GM19372 (cell line): Measurements from ENCODE around the gene LRBA.
A peak's percentile ranks its signal among the peaks of the same experiment; 100 is the strongest.
"Not testable (repeated sequence)": the region's sequence is repeated elsewhere in the genome, so short reads cannot be mapped to it uniquely, and the experiment has no call there.

ENCODE experiments used
- ATAC-seq: cut with Tn5 transposase; IDR thresholded peaks from one replicate; pipeline ENCODE4 v1.9.1; 2021; ENCODE audit warnings: mild to moderate bottlenecking, low read depth, moderate library complexity; ENCODE audit not compliant: unreplicated experiment

Gene LRBA

DNA sequence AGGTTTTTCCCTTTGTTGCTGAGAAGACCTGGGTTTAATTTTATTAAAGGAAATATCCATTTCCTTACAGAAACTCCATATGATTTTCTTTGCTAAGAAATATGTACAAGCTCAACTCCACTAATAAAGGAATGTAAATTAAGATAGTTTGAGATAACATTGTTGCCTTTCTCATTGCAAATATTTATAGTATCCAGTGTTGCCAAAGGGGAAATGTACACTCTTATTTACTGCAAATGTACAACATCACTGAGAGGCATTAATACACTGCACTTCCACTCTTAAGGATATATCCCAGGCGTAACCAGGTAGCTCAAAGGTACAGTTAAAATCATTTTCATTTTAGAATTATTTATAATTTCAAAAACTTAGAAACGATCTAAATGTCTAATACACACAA is 7.5 kb upstream of the LRBA start:
- no peak for ATAC-seq

DNA sequence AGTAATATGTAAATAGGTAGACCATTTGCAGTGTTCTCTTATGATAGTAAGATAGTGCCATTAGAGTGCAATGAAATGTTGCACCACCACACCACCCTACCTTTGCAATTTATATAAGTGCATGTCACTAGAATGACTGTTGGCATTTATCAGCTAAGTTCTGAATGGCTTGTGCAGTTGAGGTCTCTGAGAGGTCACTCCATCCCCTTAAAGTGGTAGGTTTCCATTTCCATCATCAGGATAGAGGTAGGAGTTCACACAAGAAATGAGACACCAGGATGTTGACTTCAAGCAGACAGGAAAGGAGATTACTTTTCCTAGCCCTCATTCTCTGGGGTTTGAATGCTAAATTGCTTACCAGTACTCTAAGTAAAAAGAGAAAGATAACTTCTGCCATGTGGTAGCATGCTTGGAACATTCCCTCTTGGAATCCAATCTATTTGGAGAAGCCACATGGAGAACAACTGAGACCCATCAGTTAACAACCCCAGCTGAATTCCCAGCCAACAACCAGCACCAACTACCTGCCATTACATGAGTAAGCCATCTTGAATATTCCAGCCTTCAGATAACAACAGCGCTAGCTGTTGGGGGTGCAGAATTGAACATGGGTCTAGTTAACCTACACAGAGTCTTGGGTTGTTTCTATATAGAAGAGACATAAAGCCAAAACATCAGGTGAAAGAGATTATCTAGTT is 6.7 kb upstream of the LRBA start:
- ATAC-seq: no peak

DNA sequence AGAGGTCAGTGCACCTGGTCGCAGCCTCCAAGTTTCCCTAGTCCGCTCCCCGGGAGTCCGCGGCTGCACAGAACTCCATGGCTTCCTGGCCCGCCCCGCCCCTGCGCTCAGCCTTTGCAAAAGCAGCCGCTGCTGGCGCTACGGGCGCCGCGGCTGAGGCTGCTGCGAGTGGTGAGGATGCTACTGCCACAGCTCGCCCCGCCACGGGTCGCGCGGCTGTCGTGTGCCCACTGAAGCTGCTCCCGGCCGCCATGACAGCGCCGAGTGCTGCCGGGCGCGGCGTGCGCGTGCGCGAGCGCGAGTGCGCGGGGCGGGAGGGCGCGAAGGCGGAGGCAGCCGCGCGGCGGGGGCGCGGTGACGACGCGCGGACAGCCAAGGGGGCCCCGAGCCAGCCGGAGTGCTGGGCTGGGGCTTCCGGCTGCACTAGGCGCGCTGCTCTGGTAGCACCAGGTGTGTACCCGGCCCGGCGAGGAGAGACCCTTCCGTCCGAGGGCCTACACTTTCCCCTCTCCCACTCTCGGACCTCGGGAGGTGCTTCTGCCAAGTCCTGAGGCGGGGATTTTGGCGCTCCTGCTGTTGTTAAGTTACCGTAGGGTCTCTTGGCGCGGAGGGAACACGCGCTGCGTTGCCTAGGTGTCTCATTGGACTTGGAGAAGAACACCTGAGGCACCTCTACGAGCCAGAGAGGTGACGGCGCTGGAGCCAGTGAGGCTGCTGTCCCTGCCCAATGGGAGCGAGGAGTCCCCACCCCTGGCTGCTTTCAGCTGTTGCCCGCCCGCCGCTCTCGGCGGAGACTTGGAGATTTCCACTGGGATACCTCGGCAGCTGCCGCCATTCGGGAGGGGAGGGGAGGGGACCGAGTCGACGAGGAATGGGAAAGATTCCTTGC is 619 bp upstream of the LRBA start:
- ATAC-seq: peak; percentile 67

DNA sequence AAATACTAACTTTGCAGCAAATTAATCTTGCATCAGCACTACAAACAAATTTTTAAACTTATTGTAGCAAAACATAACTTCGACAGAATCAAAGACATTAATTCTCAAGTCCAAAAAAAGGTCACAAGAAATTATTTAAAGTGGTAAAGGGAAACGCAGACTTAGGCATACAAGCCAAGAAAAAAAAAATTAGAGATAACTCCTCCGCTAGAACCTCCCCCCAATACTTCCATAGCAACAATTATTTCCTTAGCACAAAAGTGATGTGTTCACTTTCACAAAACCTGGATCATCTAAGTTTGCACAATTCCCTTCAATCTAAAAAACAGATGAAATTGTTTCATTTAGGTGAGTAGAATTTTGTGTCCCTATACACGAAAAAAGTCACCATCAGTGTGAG is 1.1 kb downstream of the LRBA start:
- no peak for ATAC-seq

DNA sequence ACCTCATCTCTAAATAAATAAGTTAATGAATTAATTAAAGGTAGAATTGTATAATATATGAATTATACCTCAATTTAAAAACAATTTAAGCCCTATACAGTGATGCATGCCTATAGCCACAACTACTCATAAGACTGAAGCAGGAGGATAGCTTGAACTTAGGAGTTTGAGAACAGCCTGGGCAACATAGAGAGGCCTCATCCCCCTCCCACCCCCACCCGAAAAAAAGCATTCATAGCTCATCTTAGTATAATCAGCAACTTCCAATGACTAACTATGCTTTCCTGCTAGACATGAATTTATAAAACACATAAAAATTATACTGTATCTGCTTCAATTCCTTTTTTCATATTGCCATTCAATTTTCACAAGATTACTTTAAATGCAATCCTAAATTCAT is 1.6 kb downstream of the LRBA start:
- no peak for ATAC-seq

DNA sequence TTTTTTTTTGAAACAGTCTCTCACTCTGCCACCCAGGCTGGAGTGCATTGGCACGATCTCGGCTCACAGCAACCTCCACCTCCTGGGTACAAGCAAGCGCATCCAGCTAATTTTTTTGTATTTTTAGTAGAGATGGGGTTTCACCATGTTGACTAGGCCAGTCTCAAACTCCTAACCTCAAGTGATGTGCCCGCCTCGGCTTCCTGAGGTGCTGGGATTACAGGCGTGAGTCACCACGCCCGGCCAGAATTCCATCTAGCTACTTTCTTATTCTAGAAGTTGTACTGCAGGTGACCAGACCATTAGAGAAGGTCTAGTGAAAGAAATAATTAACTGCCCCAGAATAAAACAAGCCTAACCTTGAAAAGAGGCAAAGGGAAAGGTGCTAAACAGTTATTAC is 2.3 kb downstream of the LRBA start:
- no peak for ATAC-seq

DNA sequence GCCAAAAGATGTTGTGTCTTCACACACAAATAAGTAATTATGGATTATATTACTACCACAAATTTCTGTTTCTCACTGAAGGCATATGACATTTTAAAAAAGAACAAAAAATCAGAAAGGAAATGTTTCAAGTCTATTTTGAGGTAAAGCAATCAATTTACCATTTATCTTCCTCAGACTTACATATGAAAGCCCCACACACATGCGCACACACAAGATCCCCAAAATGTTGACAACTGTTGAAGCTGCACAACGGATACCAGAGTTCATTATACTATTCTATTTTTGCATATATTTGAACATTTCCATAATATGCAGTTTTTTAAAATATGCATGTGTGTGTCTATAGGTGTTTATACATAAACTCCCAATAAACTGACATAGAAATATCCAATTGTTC is 2.7 kb downstream of the LRBA start:
- no peak for ATAC-seq

DNA sequence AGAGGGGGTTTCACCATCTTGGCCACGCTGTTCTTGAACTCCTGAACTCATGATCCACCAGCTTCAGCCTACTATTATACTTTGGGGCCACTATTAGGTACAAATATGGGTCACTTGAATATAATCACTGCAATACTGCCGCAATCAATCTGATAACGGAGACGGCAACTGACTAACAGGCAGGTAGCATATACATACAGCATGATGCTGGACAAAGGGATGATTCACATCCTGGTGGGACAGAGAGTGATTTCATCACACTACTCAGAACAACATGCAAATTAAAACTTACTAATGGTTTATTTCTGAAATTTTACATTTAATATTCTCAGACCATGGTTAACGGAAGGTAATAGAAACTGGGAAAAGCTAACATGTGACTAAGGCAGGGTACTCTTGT is 10.9 kb downstream of the LRBA start:
- no peak for ATAC-seq

DNA sequence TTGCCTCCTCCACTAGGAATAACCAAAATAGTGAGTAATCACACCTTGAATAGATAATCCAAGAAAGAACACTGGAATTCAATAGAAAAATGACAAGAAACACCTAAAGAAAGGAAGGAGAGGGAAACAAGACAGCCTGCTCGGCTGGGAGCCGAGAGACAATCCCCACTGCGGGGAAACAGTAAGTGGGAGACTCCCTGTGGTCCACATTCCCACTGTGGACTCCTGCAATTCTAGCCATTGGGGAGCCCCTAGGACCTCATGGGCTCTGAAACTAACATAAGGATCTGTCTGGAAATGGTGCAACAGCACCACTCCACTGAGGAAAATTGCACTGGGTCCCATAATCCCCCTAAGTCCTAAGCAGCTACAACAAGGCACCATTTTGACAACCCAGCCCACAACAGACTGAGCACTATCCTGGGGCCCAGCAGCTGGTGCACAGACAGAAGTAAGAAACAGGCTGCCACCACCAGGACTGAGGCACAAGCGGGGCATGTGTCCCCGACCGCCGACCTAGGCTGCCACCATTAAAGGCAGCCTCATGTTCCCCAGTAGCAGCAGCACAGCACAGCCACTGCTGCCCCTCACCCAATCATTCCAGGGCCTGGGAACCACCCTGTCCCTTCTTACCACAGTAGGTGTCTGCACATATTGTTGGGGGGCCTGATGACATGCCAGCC is 14.2 kb downstream of the LRBA start:
- no peak for ATAC-seq

DNA sequence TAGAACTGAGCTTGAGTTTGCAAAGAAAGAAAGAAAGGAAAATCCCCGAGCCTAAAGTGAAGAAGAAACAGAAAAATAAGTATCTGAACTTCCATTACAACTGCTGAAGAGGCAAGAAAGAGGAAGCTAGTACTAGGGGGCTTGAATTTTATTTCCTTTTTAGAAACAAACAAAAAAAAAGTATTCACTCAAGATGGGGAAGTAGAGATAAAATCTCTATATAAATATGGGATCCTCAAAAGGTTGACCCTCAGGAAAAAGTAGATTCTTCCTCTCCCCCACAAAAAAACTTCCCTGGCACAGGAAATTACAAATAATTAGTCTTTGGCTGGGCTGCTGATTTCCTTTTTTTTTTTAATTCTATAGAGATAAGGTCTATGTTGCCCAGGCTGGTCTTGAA is 16.0 kb downstream of the LRBA start:
- no peak for ATAC-seq

DNA sequence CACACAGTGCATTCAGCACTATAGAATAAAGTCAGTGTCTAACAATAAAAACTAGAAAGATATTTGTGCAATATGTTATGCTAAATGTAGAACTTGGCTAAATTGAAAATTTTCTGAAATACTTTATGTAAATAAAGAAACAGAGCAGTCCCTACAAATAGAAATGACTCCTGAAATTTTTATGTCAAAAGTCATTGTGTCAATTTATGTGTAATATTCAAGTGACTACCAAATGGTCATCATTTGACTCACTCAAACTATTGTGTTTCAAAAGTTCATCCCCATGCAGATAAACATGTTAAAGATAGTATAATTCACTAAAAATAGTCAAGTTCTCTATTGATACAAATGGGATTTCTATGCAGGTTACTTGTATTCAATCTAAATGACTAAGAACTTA is 17.9 kb downstream of the LRBA start:
- no peak for ATAC-seq

DNA sequence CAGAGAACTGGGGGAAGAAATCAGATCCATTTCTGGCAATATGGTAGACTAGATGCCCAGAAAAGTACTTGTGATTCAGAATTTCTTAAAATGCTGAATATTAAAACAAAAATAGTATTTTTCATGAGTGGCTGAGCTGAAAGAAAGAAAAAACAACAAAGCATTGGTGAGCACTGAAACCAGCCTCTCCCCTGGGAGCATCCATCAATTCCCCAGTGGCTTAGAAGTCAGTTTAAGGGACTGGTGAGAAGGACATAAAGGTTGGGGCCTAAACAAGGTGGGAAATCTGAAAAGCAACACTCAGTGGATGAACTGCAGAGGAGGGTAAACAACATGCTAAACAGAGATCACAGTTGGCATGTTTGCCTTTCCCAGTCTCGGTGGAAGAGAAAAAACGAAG is 20.4 kb downstream of the LRBA start:
- ATAC-seq: no peak

DNA sequence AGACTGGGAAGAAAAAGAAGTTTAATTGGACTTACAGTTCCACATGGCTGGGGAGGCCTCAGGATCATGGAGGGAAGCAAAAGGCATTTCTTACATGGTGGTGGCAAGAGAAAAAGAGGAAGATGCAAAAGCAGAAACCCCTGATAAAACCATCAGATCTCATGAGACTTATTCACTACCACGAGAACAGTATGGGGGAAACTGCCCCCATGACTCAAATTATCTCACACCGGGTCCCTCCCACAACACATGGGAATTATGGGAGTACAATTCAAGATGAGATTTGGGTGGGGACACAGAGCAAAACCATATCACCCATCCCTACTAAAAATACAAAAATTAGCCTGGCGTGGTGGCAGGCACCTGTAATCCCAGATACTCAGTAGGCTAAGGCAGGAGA is 21.5 kb downstream of the LRBA start:
- not testable (repeated sequence) for ATAC-seq

DNA sequence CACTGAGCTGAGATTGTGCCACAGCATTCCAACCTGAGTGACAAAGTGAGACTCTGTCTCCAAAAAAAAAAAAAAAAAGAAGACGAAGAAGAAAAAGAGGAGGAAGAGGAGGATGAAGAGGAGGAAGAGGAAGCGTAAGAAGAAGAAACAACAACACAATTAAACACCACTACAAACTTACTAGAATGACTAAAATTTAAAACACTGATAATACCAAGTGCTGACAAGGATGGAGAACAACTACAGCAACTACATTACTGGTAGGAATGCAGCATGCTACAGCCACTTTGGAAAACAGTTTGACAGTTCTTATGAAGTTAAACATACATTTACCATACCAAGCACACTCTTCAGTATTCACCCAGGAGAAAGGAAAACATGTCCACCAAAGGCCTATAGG is 24.1 kb downstream of the LRBA start:
- no peak for ATAC-seq

DNA sequence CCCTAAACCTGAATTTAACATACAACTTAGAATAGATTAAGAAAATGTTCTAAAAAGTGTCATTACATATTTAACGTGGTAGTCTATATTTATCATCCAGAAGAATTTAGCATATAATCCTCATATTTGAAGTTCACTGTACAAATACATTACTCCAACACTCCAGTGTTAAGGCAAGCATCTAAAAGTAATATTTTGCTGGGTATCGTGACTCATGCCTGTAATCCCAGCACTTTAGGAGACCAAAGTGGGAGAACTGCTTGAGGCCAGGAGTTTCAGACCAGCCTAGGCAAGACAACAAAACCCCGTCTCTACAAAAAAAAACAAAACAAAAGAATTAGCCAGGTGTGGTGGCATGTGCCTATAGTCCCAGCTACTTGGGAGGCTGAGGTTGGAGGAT is 24.8 kb downstream of the LRBA start:
- no peak for ATAC-seq

DNA sequence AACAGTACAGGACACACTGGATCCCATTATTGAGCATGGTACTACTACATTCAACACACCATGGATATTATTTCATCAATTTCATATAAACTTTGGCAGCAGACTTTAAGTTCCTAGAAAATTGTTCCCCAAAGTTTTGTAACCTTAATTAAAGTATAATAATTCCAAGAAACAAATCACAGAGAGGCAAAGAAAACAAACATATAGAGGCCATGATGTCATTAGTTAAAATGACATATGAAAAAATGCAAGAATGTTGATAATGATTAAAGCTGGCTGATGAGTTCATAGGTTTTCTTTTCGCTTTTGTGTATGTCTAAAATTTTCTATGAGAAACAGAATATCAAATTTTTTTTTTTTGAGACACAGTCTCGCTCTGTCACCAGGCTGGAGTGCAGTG is 26.8 kb downstream of the LRBA start:
- ATAC-seq: no peak

DNA sequence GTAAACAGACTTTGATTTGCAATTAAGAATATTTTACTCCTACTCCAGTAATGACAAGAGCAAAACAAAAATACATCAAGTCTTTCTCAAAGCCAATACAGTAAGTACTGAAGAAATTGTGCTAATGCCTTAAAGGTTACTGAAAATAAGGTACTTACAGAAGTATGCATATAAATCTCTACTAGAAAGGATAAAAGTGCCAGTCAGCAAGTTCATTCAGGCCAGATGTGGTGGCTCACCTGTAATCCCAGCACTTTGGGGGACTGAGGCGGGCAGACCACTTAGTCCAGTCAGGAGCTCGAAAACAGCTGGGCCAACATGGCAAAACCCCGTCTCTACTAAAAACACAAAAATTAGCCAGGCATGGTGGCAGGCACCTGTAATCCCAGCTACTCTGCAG is 27.9 kb downstream of the LRBA start:
- no peak for ATAC-seq

DNA sequence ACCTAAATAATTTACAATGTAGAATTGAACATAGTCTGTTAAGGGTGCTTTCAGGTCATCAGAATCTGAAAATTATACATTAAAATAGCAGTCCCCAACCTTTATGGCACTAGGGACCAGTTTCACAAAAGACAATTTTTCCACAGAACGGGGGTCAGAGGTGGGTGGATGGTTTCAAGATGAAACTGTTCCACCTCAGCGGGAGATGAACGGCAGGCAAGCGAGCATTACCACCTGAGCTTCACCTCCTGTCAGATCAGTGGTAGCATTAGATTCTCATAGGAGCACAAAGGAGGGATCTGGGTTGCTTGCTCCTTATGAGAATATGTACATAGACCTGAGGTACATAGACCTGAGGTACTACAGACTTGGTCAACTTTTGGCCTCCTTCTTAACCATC is 29.0 kb downstream of the LRBA start:
- peak; percentile 71 for ATAC-seq

DNA sequence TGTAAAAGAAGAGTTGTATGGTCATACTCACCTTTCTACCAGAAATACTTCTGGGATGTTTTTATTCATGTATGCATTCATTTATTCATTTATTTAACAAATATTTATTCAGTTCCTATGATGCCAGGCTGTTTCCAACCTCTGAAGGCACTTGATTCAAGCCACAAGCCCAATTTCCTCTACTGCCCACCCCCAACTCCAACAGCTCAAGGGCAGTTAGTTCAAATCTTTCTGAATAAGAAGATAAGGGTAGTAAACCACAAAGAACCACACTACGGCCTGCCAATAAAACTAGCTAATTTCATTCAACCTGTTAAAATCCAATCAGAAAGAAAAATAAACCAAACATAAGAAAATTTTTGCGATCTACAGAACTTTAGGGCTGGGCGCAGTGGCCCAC is 31.2 kb downstream of the LRBA start:
- no peak for ATAC-seq

DNA sequence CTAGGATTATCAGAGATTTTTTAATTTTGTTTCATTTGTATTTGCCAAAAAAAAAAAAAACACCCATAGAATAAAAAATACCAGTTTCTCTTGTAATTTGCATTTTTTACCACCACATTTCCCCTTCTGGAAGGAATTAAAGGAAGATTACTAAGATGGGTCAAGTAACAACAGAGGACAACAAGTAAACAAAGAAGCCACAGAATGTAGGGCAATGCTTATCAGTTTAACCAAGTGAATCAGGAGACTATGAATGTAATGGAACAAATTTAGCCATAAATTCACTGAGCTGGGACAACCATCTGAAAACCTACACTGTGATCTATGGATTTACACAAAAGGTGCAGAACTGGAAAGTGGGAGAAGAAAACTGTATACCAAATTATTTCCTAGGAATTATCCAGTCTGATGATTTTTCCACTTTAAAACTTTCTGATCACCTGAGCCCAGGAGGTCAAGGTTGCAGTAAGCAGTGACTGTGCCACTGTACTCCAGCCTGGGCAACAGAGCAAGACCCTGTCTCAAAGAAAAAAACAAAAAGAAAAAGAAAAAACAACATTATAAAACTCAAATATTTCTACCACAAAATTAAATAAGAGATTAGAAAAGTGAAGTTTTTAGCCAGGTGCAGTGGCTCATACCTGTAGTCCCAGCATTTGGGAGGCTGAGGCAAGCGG is 32.4 kb downstream of the LRBA start:
- no peak for ATAC-seq
